Stimulated activated CD4-positive, alpha-beta T cell treated with anti-CD3 and anti-CD28 coated beads, Interleukin-1b, Interleukin-23, amount 100 ng/mL, for 1 hour (primary cell): ENCODE data around the gene FAM163B.

Experiments used
- DNase-seq, 2 donors: peaks; one replicate each; pipeline ENCODE4 v3.0.0-alpha.2; 2020; ENCODE audit warnings: low read depth in 2 of 2

Gene FAM163B

GRCh38 chr9:133616643-133617405, 7.6 kb upstream of the FAM163B start:
- DNase-seq = no peak

DNA sequence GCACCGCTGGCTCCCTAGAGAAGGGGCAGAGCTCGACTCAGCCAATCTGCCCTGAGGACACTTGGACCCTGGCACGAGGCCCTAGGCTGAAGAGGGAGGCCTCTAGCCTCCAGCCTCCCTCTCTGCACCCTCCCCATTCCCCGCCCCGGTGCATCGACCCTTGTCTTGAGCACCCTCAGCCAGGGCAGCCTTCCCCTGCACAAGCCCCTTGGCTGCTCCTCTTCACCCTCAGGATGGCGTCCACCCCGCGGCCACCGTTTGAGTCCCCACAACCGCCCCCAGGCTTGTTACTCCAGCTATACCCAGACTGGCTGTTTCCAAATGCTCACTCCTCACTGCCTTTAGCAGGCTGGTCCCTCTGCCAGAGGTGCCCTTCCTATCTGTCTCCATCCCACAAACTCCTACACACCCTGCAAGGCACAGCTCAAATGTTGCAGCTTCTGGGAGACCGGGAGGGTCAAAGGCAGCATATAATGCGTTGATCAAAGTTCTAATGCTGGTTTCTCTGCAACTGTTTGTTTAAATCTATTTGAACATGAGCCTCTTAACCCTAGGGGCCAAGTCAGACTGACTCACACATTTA, 6.5 kb upstream of the FAM163B start:
- DNase-seq = no peak

DNA sequence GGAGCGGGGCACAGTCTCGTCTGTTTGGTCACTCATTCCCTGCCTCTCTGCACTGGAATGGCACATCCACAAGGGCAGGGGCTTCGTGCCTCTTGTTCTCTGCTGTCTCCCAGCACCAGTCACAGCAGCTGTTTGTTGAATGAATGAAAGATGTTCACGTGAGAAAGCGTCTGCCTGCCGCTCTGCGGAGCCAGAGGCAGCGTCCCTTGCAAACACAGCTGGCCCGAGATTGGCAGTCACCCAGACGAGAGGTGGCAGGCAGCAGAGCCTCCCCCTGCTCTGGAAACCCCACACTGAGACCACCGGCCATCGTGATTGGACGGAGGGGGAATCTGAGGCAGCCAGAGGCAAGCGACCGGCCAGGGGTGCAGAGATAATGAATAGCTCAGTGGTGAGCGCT, 6.0 kb upstream of the FAM163B start:
- no peak for DNase-seq

DNA sequence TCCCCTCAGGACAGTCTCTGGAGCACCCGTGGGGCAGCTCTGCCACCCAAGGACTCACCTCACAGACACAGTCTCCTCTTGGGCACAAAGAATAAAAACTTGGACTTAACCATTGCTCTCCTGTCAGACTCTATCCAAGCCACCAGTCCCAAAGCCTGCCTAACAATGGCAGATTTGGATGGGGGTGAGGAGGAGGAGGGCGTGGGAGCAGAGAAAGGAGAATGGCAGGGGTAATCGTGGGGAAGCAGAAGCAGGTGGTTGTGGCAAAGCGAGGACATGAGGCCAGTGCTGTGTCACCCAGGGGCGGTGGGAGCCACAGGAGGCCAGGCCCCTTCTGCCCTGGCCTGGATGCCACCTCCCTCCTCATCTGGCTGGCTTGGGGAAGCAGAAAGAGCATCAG, 5.5 kb upstream of the FAM163B start:
- no peak for DNase-seq

DNA sequence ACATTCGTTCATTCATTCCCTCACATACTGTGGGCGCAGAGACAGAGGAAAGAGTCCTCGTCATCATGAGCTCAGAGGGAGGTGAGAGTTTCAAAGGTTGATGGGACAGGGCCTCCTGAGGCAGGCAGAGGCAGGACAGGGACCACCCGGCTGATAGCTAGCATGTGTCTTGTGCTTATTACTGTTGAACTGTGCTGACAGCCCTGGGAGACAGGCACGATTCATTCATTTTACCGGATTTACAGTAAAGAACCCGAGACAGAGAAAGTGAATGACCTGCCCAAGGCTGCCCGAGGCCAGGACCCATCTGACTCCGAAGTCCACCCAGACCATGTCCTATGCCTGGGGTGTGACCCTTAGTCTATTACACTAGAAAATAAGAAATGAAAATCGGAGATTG, 4.9 kb upstream of the FAM163B start:
- no peak for DNase-seq

GRCh38 chr9:133613432-133613831, 4.2 kb upstream of the FAM163B start:
- DNase-seq = no peak

- no peak for DNase-seq
Measured at GRCh38 chr9:133612816-133613215, 3.6 kb upstream of the FAM163B start.

DNA sequence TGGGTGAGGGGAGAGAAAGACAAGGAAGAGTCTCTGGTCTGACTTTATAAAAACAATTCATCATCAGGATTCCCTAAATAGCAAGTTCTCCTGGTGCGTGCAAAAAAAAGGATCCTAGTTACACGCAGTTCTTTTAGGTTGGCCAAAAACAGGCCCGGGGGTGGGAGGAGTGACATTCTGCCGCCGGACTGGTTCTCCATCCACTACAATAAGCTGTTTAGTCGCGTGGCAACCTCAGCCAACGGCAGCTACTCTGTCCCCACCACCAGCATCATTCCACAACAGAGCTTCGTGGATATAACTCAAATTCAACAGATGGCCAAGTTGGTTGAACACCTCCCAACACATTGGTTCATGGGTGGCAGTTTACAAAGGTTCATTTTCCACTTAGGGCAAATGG, 2.9 kb upstream of the FAM163B start:
- no peak for DNase-seq

- no peak for DNase-seq
Measured at GRCh38 chr9:133610845-133611244, 1.7 kb upstream of the FAM163B start.

DNA sequence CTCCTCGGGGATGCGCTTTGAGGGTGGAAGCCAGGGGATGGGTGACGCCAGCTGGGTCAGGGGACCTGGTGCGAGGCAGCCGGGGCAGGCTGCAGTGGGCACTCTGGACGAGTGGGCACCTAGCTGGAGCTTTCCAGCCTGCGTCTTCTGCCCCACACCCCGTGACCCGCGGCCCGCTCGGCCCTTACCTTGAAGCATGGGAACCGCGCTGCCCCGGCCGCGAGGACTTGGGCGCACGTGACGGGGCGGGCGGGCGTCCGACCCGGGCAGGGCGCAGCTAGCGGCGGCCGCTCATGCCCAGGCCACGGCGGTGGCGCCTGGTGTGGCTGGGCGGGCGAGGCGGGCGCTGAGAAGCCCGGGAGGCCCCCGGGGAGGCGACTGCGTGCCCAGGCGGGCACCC, 300 bp downstream of the FAM163B start:
- no peak for DNase-seq

DNA sequence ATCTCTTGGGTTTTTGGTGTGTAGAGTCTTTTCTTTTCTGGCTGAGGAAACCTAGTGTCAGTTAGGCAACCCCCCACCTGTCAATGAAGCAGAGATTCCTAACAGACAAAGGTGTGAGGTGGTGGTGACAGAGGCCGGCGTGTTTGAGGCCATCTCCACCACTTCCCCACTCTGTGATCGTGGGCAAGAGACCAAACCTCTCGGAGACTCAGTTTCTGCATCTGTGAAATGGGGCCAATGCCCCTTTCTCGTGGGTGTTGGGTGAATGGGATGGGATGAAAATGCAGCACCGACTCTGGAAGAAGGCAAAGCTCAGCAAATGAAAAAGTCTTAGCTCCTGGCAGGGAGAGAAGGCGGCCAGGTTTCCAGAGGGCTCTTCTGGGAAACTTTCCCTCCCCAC, 807 bp downstream of the FAM163B start:
- no peak for DNase-seq

GRCh38 chr9:133607976-133608375, 1.2 kb downstream of the FAM163B start:
- no peak for DNase-seq

DNA sequence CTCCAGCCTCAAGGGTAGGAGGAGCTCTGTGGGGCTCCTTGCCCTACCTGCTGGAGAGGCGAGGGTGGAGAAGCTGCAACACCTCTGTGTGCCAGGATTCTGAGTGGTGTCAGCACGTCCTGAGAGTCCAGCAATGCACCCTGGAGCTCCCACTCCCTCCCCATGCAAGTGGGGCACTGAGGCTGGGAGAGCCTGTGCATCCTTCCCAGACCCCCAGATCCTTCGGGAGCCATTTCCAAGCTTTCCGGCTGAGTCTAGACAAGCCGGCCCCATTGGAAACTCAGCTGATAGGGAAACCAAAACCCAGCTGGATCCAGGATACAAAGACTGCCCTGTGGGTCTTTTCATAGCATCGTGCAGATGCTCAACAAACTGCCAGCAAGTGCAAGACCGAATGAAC, 1.8 kb downstream of the FAM163B start:
- no peak for DNase-seq

DNA sequence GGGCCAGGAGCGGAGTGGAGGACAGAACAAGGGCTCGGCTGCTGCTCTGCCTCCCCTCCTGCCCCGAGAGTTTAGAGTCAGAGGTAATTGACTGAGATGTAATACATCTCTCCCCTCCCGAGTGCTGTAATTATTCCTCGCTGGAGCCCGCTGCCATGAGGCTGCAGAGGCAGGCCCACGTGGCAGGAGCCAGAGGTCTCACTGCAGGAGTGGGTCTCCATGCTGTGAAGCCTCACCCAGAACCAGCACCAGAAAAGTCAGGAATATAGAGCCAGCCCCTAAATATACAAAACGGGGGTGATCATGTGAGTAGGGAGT, 2.5 kb downstream of the FAM163B start:
- DNase-seq = no peak

- no peak for DNase-seq
Measured at GRCh38 chr9:133605856-133606707, 3.1 kb downstream of the FAM163B start.

DNA sequence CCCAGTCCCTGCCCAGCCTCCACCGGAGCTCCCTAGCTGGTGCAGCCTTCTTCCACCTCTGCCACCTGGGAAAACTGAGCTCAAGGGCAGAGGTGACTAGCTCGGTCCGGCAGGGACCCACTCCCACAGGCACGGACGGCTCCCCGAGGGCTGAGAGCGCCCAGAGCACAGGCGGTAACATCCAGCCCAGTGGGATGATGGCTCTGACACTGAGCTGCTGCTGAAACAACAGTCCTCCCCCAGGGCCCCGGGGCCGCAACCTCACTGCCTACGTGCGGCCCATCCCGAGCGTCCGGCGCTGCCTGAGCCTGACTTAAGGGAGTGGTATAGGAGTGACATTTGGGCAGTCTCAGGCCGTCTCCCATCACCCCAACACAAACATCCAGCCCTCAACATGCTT, 3.7 kb downstream of the FAM163B start:
- no peak for DNase-seq

DNA sequence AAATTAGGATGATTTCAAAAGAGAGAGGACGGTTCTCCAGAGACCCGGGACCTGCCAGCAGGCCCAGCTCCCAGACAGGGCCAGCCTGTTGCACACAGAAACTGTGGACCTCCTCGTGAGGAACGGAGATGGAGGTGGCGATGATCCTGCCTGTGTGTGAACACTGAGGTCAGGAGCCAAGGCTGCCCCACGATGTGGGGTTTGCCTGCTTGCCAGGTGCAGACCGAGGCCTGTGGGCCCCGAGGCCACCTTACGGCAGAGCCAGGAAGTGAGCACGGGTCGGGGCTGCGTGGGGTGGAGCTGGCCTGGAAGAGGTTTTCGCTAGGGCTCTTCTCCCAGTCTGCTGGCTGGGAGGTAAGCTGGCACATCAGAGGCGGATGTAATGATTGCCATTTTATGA, 4.3 kb downstream of the FAM163B start:
- no peak for DNase-seq

DNA sequence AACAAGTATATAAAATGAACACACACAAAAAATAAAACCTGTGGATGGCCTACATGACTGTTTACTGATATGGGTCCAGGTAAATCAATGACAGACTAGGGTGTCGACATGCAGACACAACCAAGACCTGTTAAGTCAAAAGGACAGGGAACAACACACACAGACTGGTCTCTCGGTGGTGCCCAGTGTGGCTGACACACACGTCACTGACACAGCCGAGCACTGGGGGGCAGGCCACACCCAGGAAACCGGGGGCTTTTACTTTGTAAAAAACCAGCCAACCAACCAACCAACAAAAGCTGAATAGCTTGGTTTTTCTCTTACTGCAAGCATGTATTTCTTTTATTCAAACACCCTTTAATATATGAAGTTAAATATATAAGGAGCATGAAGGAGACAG, 5.0 kb downstream of the FAM163B start:
- DNase-seq = no peak

- DNase-seq = no peak
Measured at GRCh38 chr9:133603135-133603927, 5.9 kb downstream of the FAM163B start.

DNA sequence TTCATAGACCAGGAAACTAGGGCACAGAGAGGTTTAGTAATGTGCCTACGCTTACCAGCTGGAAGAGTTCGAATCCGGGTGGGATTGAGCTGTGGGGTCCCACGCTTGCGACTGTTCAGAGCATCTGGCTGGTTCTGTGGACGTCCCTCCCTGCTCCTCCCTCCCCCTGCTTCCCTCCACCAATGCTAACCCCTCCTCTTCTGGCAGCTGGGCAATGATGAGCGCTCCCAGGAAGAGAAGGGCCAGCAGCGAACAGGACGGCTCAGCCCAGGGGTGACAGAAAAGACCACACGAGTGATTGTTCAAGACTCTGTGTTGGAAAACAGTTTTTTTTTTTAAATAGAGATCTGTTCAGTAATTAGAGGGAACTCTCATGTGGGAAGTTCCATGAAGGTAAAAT, 6.9 kb downstream of the FAM163B start:
- DNase-seq = no peak

DNA sequence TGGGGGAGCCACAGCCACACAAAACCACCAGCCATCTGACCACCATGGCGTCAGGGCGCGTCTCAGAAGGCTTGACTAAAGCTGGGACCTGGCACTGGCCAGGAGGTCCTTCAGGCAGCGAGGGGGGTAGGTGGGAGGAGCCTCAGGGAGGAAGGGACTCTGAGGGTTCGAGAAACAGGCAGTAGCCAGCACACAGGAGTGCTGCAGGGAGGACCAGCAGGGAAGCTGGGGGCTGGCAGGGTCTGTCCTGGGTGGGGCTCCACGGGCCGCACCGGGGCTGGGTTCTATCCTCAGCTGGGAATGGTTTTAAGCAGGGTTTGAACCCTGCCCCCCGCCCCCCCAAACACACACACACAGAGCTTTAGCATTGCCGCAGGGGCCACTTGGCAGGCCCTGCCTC, 7.4 kb downstream of the FAM163B start:
- no peak for DNase-seq

DNA sequence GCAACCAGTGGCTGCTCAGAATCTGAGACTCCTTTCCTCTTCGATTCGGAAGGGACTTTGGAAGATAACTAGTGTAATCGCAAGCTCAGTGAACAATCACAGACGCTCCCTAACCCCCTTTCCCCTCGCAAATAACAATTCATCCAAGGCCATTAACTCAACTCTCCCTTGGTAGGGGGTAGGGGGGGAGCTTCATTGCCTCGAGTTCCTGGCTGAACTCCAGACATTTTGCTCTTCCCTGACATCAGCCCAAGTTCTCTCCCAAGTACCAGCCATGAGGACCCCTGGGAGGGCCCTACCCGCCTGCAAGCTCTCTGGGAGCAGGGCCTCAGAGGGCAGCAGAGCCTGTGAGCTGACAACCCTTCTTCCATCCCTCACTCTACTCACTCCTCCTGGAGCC, 8.4 kb downstream of the FAM163B start:
- DNase-seq = no peak
